IgD-negative memory B cell (primary cell): ENCODE results near the gene AVEN. TPM values are rescaled to one million over a fixed set of nuclear protein-coding genes. Genes with fewer than 3 reads are reported as not detected.
A peak's percentile ranks its signal among the peaks of the same experiment; 100 is the strongest.
"Not testable (repeated sequence)": the region's sequence is repeated elsewhere in the genome, so short reads cannot be mapped to it uniquely, and the experiment has no call there.

Experiments used
- H3K27ac Mint-ChIP-seq, 3 donors: one replicate each; pipeline ENCODE4 v1.8.0; 2020 to 2022; ENCODE audit warnings: mild to moderate bottlenecking in 3 of 3, mixed read lengths in 3 of 3, moderate library complexity in 1 of 3
- H3K27me3 Mint-ChIP-seq: one replicate; pipeline ENCODE4 v1.8.0; 2021; ENCODE audit warnings: mixed read lengths
- H3K36me3 Mint-ChIP-seq: one replicate; pipeline ENCODE4 v1.8.0; 2020; ENCODE audit warnings: mild to moderate bottlenecking, mixed read lengths
- H3K4me1 Mint-ChIP-seq, 3 donors: one replicate each; pipeline ENCODE4 v1.8.0; 2020 to 2022; ENCODE audit warnings: mixed read lengths in 3 of 3, mild to moderate bottlenecking in 1 of 3
- H3K4me3 Mint-ChIP-seq, 4 donors: one replicate each; pipeline ENCODE4 v1.8.0; 2020 to 2022; ENCODE audit warnings: mild to moderate bottlenecking in 4 of 4, mixed read lengths in 4 of 4, moderate library complexity in 3 of 4
- H3K9me3 Mint-ChIP-seq, 3 donors: one replicate each; pipeline ENCODE4 v1.8.0; 2020 to 2021; ENCODE audit warnings: mixed read lengths in 3 of 3, mild to moderate bottlenecking in 1 of 3
- polyA plus RNA-seq: library from polyadenylated mRNA; unstranded; fragments of 300-500 nt; fragmentation: Illumina TruSeq; gene quantifications from one replicate; pipeline ENCODE4 v1.2.3, GENCODE V29; 2021

The AVEN gene
- polyA plus RNA-seq, 1 donor from 2014 or later = 2.4 TPM

- H3K27ac Mint-ChIP-seq = no peak overlapping the region
- peaks cover 0 to 1% (median 0%) of the 10 kb centered on the region in 3 donors for H3K4me1 Mint-ChIP-seq
- H3K4me3 Mint-ChIP-seq = no peak overlapping the region
- peaks cover 5% of the 10 kb centered on the region for H3K27me3 Mint-ChIP-seq
- H3K36me3 Mint-ChIP-seq = no peaks in the 10 kb centered on the region
- peaks cover 0 to 3% (median 2%) of the 10 kb centered on the region in 3 donors for H3K9me3 Mint-ChIP-seq
Observed at GRCh38 chr15:33844597-33844996, 194.4 kb downstream of the AVEN start.

- no peaks in the 10 kb centered on the region for H3K36me3 Mint-ChIP-seq
- H3K27me3 Mint-ChIP-seq = peaks cover 5% of the 10 kb centered on the region
- H3K4me3 Mint-ChIP-seq = no peak overlapping the region
- H3K4me1 Mint-ChIP-seq = peaks cover 0 to 1% (median 0%) of the 10 kb centered on the region in 3 donors
- H3K27ac Mint-ChIP-seq = no peak overlapping the region
- H3K9me3 Mint-ChIP-seq = peaks cover 0 to 3% (median 2%) of the 10 kb centered on the region in 3 donors
Observed at GRCh38 chr15:33844186-33844585, 194.8 kb downstream of the AVEN start.

- no peak overlapping the region for H3K4me3 Mint-ChIP-seq
- peaks cover 2 to 3% (median 2%) of the 10 kb centered on the region in 3 donors for H3K9me3 Mint-ChIP-seq
- no peaks in the 10 kb centered on the region for H3K36me3 Mint-ChIP-seq
- H3K4me1 Mint-ChIP-seq = peaks cover 0 to 1% (median 0%) of the 10 kb centered on the region in 3 donors
- no peak overlapping the region for H3K27ac Mint-ChIP-seq
- peaks cover 5% of the 10 kb centered on the region for H3K27me3 Mint-ChIP-seq
Observed at GRCh38 chr15:33840615-33841014, 198.4 kb downstream of the AVEN start.

- no peak overlapping the region for H3K27ac Mint-ChIP-seq
- H3K9me3 Mint-ChIP-seq = peaks cover 2 to 3% (median 2%) of the 10 kb centered on the region in 3 donors
- H3K36me3 Mint-ChIP-seq = no peaks in the 10 kb centered on the region
- no peak overlapping the region for H3K4me3 Mint-ChIP-seq
- peaks cover 5% of the 10 kb centered on the region for H3K27me3 Mint-ChIP-seq
- H3K4me1 Mint-ChIP-seq = peaks cover 0 to 1% (median 0%) of the 10 kb centered on the region in 3 donors
Observed at GRCh38 chr15:33839540-33839939, 199.5 kb downstream of the AVEN start.

GRCh38 chr15:33837294-33837693 lies 201.7 kb downstream of the AVEN start:
- H3K4me1 Mint-ChIP-seq = peaks cover 0 to 1% (median 0%) of the 10 kb centered on the region in 3 donors
- H3K4me3 Mint-ChIP-seq = no peak overlapping the region
- H3K27me3 Mint-ChIP-seq = peaks cover 5% of the 10 kb centered on the region
- peak overlapping the region in 1 of 3 donors; percentile 29 for H3K27ac Mint-ChIP-seq
- H3K9me3 Mint-ChIP-seq = peaks cover 2 to 3% (median 2%) of the 10 kb centered on the region in 3 donors
- no peaks in the 10 kb centered on the region for H3K36me3 Mint-ChIP-seq

- peaks cover 3% of the 10 kb centered on the region for H3K27me3 Mint-ChIP-seq
- H3K27ac Mint-ChIP-seq = no peak overlapping the region
- H3K36me3 Mint-ChIP-seq = no peaks in the 10 kb centered on the region
- H3K9me3 Mint-ChIP-seq = peaks cover 0 to 2% (median 0%) of the 10 kb centered on the region in 3 donors
- H3K4me3 Mint-ChIP-seq = no peak overlapping the region
- H3K4me1 Mint-ChIP-seq = no peaks in the 10 kb centered on the region
Observed at GRCh38 chr15:33834892-33835743, 203.9 kb downstream of the AVEN start.

GRCh38 chr15:33831646-33832045 lies 207.4 kb downstream of the AVEN start:
- no peak overlapping the region for H3K4me3 Mint-ChIP-seq
- H3K27ac Mint-ChIP-seq = no peak overlapping the region

GRCh38 chr15:33830351-33830750 lies 208.7 kb downstream of the AVEN start:
- no peaks in the 10 kb centered on the region for H3K36me3 Mint-ChIP-seq
- peaks cover 0 to 1% (median 0%) of the 10 kb centered on the region in 3 donors for H3K9me3 Mint-ChIP-seq

More at GRCh38 chr15:33831646-33832045, 207.4 kb downstream of the AVEN start:
- peaks cover 6% of the 10 kb centered on the region for H3K27me3 Mint-ChIP-seq
- H3K4me1 Mint-ChIP-seq = no peaks in the 10 kb centered on the region
- no peaks in the 10 kb centered on the region for H3K9me3 Mint-ChIP-seq
- H3K36me3 Mint-ChIP-seq = no peaks in the 10 kb centered on the region

GRCh38 chr15:33826201-33826600 lies 212.8 kb downstream of the AVEN start:
- H3K27me3 Mint-ChIP-seq = peaks cover 3% of the 10 kb centered on the region
- H3K4me3 Mint-ChIP-seq = no peak overlapping the region
- H3K4me1 Mint-ChIP-seq = no peaks in the 10 kb centered on the region
- H3K9me3 Mint-ChIP-seq = peaks cover 0 to 1% (median 0%) of the 10 kb centered on the region in 3 donors
- H3K36me3 Mint-ChIP-seq = no peaks in the 10 kb centered on the region
- H3K27ac Mint-ChIP-seq = no peak overlapping the region

More at GRCh38 chr15:33830351-33830750, 208.7 kb downstream of the AVEN start:
- Mint-ChIP-seq H3K4me1 (no peaks in the 10 kb centered on the region), H3K27ac (no peak overlapping the region), H3K27me3 (peaks cover 6% of the 10 kb centered on the region), H3K4me3 (no peak overlapping the region)

- no peak overlapping the region for H3K4me3 Mint-ChIP-seq
Observed at GRCh38 chr15:33825453-33825852, 213.6 kb downstream of the AVEN start.

GRCh38 chr15:33823119-33823518 lies 215.9 kb downstream of the AVEN start:
- no peaks in the 10 kb centered on the region for H3K27me3 Mint-ChIP-seq
- H3K27ac Mint-ChIP-seq = no peak overlapping the region
- no peaks in the 10 kb centered on the region for H3K4me1 Mint-ChIP-seq
- no peak overlapping the region for H3K4me3 Mint-ChIP-seq
- no peaks in the 10 kb centered on the region for H3K36me3 Mint-ChIP-seq
- H3K9me3 Mint-ChIP-seq = peaks cover 0 to 2% (median 1%) of the 10 kb centered on the region in 3 donors

More at GRCh38 chr15:33825453-33825852, 213.6 kb downstream of the AVEN start:
- no peaks in the 10 kb centered on the region for H3K4me1 Mint-ChIP-seq
- H3K27me3 Mint-ChIP-seq = peaks cover 3% of the 10 kb centered on the region
- H3K36me3 Mint-ChIP-seq = no peaks in the 10 kb centered on the region
- no peak overlapping the region for H3K27ac Mint-ChIP-seq
- H3K9me3 Mint-ChIP-seq = peaks cover 0 to 1% (median 0%) of the 10 kb centered on the region in 3 donors

- no peak overlapping the region for H3K27ac Mint-ChIP-seq
- H3K36me3 Mint-ChIP-seq = peaks cover 2% of the 10 kb centered on the region
- peaks cover 0 to under 1% (median 0%) of the 10 kb centered on the region in 3 donors for H3K4me1 Mint-ChIP-seq
- no peak overlapping the region for H3K4me3 Mint-ChIP-seq
- no peaks in the 10 kb centered on the region for H3K27me3 Mint-ChIP-seq
- peaks cover 0 to 2% (median 1%) of the 10 kb centered on the region in 3 donors for H3K9me3 Mint-ChIP-seq
Observed at GRCh38 chr15:33822479-33822878, 216.5 kb downstream of the AVEN start.

- H3K4me1 Mint-ChIP-seq, H3K4me3 Mint-ChIP-seq, H3K36me3 Mint-ChIP-seq, H3K27me3 Mint-ChIP-seq, H3K27ac Mint-ChIP-seq, H3K9me3 Mint-ChIP-seq: not testable (repeated sequence)
Observed at GRCh38 chr15:33819499-33819898, 219.5 kb downstream of the AVEN start.
